Astrocyte (in vitro differentiated cells and primary cell): ENCODE data around the gene TXLNB.

Source experiments
- EZH2 ChIP-seq: IDR thresholded peaks from 2 replicates; pipeline ENCODE4 v1.6.1; 2012; ENCODE audit warnings: mild to moderate bottlenecking, low read length, inconsistent platforms; ENCODE audit not compliant: insufficient read depth
- TF ChIP-seq, protein P1 (sequence below): IDR thresholded peaks from 2 replicates; pipeline ENCODE4 v1.5.1; 2011; ENCODE audit warnings: low read depth, mild to moderate bottlenecking, inconsistent platforms, low read length, moderate library complexity; ENCODE audit not compliant: insufficient read depth

GRCh38 chr6:139278190-139278589 lies 13.6 kb downstream of the TXLNB start:
- TF ChIP-seq, protein P1, sequence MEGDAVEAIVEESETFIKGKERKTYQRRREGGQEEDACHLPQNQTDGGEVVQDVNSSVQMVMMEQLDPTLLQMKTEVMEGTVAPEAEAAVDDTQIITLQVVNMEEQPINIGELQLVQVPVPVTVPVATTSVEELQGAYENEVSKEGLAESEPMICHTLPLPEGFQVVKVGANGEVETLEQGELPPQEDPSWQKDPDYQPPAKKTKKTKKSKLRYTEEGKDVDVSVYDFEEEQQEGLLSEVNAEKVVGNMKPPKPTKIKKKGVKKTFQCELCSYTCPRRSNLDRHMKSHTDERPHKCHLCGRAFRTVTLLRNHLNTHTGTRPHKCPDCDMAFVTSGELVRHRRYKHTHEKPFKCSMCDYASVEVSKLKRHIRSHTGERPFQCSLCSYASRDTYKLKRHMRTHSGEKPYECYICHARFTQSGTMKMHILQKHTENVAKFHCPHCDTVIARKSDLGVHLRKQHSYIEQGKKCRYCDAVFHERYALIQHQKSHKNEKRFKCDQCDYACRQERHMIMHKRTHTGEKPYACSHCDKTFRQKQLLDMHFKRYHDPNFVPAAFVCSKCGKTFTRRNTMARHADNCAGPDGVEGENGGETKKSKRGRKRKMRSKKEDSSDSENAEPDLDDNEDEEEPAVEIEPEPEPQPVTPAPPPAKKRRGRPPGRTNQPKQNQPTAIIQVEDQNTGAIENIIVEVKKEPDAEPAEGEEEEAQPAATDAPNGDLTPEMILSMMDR: no peak
- TF ChIP-seq EZH2: no peak
